GM21423 (cell line): ENCODE measurements around the gene ZNF318.

Source experiments
- ATAC-seq: cut with Tn5 transposase; IDR thresholded peaks from one replicate; pipeline ENCODE4 v1.9.1; 2021; ENCODE audit warnings: mild to moderate bottlenecking, moderate library complexity; ENCODE audit not compliant: unreplicated experiment

Gene ZNF318

DNA sequence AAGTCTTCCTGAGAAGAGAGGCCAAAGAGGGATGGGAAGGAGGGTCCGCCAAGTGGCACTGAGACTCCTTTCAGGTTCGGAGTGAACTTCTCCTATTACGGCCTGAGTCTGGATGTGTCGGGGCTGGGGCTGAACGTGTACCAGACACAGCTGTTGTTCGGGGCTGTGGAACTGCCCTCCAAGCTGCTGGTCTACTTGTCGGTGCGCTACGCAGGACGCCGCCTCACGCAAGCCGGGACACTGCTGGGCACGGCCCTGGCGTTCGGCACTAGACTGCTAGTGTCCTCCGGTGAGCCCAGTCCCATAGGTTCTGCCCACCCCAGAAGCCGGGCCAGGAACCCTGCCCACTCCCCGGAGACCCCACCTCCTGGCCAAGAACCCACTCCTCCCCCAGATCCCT, 67.3 kb downstream of the ZNF318 start:
- no peak for ATAC-seq

DNA sequence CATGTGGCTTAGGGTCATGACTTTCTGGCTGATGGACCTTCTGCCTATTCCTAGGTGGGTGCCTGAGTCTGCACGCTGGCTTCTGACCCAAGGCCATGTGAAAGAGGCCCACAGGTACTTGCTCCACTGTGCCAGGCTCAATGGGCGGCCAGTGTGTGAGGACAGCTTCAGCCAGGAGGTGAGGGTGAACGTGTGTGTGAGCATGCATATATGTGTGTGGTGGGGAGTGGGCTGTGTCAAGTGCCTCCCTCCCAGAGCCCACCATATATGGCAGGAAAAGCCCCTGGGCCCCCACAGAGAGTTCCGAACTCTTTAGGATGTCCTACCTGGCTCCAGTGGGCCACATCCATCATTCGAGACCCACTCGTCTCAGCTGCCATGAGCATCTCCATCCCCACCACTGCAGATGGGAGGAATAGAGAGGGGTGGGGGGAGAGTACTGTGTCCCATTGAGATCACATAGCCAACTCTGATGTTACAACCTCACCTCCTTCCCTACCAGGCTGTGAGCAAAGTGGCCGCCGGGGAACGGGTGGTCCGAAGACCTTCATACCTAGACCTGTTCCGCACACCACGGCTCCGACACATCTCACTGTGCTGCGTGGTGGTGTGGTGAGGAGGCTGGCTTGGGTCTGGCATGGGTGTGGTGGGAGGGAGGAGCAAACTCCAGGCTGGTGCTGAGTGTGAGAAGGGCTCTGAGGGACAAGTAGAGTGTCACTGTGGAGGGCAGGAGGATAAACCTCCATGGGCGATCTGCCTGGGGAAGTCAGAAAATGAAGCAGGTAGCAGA, 68.2 kb downstream of the ZNF318 start:
- no peak for ATAC-seq

DNA sequence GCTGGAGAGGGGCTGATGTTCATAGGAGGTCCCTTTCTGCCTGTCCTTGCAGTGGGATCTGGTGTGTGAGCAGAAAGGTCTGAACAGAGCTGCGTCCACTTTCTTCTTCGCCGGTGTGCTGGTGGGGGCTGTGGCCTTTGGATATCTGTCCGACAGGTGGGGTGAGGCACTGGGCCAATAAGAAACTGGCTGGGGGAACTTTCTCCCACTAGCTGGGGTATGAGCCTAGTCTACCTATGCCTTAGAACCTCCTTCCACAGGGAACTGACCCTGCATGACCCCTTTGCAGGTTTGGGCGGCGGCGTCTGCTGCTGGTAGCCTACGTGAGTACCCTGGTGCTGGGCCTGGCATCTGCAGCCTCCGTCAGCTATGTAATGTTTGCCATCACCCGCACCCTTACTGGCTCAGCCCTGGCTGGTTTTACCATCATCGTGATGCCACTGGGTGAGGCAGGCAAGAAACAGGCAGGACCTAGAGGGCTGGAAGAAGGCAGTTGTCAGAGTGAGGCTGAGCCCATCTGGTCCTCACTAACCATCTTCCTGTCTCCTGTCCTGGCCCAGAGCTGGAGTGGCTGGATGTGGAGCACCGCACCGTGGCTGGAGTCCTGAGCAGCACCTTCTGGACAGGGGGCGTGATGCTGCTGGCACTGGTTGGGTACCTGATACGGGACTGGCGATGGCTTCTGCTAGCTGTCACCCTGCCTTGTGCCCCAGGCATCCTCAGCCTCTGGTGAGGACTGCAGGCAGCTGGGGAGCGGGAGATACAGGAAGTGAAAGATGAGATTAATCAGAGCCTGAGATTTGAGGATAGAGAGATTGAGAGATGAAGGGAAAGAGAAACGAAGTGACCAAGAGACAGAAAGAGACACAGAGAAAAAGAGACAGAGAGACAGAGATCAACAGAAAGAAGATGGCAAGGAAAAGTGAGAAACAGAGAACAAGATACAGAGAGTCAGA, 69.8 kb downstream of the ZNF318 start:
- ATAC-seq, result no peak

DNA sequence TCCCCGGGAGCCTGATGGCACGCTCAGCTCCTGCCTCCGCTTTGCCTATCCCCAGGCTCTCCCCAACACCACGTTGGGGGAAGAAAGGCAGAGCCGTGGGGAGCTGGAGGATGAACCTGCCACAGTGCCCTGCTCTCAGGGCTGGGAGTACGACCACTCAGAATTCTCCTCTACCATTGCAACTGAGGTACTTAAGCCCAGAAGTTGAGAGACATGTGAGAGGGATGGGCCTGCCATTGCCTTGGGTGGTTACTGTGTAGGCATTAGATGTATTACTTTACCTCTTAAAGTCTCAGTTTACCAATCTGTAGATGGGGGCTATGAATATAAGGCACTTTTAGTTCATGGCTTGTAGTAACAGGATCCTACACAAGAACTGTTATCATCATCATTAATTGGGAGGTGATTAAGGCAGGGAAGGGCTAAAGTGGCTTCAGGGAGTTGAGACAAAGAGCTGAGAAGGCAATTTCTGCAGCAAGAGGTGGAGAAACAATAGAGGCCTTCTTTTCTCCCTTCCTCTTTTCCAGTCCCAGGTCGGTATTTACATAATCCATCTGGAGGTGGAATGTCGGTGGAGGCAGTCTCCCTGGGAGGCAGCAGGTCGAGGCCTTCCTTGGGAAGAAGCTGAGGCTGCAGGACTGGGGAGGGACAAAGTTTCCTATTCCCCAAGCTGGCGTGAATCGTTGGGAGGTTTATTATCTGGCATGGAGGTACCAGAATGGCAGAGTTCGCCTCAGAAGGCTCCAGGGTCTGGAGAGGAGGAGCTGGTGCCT, 70.7 kb downstream of the ZNF318 start:
- ATAC-seq, result no peak

DNA sequence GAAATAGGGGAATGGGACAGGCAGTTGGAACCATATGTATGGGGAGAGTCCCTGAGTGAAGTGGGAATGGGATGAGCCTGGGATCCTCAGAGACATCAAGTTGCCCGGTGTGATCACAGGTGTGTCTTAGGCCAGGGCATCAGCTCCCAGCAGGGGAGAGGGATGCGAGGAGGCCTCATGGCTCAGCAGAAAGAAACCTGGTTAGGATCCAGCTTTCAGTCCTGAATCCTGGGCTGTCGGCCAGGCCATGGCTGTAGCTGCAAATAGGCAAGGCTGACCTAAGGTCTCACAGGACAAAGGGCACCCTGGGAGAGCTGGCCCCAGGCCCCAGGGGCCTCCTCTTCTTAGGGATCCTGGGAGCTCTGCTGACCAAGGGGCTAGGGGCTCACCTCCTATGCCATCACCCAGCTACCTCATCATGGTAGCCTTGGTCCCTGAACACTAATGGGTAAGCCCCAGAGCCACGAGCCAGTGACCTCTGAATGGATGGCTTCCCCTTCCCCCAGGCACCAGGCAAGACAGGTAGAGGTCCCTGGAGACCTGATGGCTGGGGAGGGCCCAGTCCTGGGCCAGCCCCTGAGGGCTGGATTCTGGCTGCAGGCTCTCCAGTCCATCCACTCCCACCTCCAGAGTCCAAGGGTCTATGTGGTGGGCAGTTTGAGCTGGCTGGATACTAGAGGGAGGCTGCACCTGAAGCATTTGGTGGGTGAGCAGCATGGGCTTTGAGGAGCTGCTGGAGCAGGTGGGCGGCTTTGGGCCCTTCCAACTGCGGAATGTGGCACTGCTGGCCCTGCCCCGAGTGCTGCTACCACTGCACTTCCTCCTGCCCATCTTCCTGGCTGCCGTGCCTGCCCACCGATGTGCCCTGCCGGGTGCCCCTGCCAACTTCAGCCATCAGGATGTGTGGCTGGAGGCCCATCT, 71.5 kb downstream of the ZNF318 start, which contains the start of gene SLC22A7:
Gene SLC22A7, plus strand, starts transcription at position 617 of the 921 bp plus-strand sequence. Its CDS starts 99 bp downstream, at position 716.
- no peak for ATAC-seq

DNA sequence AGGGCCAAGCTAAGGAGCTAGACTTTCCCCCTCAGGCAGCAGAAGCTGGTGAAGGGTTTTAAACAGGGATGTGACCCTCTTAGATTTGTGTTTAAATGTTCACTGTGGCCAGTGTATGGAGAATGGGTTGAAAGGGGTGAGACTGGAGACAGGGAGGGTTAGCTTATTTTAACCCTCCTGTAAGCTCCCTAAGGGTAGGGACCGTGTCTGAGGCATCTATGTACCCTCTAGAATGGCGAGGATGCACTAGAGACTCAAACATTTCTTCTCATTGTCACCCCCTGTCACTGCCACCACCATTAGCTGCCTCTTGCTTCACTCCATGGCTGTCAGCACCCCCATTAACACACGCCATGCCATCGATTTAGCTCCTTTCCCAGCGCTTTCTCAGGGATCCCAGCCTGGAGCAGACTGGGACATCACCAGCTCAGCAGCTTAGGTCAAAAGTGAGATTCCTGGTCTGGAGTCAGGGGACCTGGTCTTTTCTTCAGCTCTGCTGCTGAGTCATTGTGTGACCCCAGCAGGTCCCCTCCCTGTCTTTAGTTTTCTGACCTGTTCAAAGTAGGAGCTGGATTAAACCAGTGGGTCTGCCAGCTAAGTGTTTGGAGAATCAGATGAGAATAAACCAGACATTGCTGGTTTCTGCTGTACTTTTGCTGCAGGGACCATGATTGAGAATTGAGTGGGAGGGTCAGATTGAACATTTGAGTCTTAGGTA, 72.5 kb downstream of the ZNF318 start:
- ATAC-seq, result no peak

DNA sequence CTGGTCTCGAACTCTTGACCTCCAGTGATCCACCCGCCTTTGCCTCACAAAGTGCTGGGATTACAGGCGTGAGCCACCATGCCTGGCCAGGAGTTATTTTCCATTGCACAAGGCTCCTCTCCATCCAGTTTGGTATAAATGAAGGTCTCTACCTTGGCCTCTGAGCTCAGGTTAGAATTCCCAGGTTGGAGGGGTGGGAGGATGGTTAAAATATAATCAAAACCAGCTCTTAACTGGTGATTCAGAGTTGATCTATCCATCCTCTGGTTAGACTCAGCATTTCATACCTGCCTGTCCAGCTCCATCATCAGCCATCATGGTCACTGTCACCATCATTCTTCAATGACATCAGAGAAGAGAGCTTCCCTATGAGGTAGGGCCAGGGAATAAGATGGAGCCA, 74.0 kb downstream of the ZNF318 start:
- no peak for ATAC-seq

DNA sequence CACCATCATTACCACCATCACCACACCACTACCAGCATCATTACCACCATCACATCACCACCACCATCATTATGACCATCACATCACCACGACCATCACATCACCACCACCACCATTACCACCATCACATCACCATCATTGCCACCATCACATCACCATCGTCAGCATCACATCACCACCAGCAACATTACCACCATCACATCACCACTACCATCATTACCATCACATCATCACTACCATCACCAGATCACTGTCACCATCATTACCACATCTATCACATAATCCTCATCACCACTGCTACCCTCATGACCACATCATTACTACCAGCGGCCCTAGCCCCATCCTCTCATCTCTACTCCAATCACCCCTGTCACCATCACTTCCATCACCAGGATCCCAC, 74.9 kb downstream of the ZNF318 start:
- no peak for ATAC-seq

DNA sequence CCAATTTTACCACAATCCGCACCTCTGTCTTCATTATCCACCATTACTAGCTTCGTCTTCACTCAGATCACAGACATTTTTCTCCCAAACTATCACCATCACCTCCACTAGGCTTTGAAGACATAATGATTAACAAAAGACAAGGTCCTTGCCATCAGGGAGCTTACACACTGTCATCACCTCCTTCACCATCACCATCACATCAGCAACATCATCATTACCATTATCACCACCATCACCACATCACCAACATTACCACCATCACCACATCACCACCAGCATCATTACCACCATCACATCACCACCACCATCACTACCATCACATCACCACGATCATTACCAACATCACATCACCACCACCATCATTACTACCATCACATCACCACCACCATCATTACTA, 75.7 kb downstream of the ZNF318 start:
- ATAC-seq, result no peak

DNA sequence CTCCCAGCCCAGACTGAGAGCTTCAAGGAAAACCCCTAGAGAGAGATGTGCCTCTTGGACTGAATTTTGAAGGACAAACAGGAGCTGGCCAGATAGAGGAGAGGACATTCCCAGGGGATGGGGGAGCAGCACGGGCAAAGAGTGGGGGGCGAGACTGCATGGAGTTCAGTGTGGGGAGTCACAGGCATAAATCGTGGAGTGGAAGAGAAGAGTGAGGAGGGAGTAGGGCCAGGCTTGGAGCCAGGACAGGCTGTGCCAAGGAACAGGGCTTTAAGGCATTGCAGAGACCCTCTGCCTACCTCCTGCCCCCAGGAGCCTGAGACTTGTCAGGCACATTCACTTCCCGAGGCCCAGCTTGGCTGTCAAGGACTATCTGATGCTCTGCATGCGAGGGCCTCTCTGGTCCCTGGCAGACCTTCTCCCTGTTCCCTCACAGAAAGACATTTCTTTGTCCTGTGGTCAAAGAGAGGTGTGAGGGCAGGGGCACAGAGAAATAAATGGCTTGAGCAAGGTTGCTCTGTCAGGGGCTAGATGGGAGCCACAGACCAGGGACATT, 76.6 kb downstream of the ZNF318 start:
- ATAC-seq, result no peak

DNA sequence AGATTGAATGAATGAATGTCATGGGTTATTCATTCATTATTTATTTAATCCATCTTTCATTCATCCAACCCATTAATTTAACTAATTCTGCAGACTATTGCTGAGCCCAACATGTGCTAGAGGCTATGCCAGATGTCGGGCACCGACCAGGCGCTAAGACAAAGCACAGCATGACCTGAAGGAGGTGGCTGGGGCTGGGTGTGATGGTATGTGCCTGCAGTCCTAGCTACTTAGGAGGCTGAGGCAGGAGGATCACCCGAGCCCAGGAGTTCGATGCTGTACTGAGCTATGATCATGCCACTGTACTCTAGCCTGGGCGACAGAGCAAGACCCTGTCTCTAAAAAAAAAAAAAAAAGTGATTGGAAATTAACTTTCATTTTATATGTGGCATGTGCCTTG, 77.1 kb downstream of the ZNF318 start:
- ATAC-seq, result no peak

DNA sequence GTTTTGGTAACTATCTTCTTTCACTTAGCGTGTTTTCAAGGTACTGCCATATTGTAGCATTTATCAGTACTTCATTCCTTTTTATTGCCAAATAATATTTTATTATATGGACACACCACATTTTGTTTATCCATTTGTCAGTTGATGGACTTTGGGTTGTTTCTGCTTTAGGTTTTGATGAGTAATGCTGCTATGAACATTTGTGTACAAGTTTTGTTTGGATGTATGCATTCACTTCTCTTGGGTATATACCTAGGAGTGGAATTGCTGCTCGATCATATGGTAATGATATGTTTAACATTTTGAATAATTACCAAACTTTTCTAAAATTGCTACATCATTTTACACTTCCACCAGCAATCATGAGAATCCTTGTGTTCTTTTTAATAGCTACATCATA, 77.7 kb downstream of the ZNF318 start:
- ATAC-seq, result no peak

DNA sequence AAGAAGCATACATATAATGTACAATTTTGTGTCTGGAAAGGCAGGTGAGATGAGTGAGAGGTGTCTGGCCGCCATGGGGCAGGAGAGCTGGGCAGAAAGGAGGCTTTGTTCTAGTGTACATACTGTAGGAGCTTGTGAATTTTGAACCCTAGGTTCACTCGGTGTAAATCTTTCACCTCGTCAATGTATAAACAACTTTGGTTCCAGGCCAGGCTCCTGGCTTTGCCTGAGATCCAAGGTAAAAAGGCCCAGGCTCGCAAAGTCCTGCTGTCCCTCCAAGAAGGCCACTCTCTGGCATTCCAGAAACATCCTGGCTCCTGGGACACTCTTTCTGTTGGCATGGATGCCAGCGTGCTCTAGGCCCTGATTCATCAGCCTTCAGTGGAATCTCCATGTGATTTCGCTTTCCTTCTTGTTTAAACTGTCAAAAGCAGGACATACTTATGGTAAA, 78.5 kb downstream of the ZNF318 start:
- ATAC-seq, result no peak

DNA sequence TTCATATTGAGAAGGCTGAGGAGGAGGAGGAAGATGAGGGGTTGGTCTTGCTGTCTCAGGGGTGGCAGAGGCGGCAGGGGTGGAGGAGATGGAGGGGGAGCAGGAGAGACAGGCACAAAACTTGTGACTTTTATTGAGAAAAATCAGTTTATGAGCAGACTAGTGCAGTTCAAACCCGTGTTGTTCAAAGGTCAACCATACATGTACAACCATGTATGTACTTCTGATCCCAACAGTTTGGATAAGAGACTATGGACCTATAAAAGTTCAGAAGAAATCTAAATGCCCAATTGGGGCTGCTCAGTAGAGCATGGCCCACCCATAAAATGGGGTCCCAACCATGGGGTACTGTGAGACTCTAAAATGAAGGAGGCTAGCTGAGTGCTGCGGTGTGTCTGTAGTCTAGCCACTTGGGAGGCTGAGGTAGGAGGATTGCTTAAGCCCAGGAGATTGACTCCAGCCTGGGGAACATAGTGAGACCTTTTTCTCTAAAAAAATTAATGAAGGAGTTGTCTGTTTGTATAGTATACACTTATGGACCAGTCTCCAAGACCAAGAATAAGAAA, 79.0 kb downstream of the ZNF318 start:
- no peak for ATAC-seq

DNA sequence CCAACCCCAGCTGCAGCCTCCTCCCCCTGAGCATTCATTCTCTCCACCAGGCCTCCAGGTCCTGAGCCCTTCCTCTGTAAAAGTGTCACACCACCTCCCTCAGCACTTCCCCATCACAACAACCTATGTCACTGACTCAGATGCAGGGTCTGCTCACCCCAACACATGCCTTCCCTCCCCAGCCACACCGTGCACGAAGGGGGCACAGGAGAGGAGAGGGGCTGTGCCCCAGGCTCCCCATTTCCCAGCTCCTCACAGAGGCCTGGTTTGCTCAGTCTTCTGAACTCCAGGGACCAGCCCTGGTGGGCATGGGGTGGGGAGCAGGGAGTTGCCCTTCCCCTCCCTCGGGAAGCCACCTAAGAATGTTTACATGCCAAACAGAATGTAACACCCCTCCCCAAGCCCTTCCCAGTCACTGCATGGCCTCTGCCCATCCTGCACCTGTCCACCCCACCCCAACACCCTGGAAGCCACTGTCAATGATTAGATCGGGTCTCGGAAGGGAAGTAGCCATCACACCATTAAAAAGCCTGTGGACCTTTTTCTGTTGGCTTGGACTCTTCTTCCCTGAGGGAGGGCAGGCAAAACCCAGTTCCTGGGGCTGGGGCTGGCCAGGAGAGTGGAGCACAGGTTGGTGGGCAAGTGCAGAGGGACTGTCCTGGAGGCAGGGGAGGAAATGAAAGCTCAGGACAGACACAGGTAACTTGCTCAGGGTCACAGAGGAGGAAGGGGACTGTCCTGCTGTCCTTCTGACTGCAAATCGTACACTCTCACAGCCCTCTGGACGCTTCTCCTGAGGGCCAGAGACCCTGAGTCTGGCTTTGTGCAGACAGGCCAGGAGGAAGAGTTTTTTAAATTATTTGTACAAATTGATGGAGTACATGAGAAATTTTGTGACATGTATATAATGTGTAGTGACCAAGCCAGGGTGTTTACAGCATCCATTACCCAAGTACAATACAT, 81.4 kb downstream of the ZNF318 start:
- no peak for ATAC-seq

DNA sequence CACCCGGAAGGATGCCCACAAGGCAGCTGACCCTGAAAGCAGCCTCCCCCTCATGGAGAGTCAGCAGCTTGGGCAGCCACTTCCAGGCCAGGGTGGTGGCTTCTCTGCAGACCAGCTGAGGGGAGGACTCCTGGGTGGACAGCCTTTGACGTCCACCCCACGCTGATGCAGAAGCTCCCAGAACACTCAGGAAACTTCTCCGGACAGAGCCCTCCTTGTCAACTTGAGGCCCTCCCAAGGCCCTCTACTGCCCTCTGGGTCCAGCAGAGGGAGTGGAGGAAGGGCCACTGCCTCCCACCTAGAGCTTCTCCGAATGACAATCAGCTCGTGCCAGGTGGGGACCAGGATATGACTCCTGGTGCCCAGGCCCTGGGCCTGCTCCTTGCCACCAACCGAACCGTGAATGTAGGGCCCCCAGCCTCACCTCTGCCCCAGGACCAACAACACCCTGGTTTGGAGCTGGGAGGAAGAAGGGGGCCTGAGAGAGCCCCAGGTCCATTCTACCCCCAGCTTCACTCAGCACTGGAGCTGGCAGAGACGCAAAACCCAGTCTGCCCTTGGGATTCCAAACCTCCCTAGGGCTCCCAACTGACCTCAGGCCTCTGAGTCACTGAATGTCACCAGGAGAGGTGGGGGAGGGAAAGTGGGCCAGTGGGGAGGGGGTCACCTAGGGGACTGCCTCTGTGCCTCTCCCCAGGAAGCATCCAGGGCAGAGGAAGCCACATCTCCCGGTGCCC, 82.3 kb downstream of the ZNF318 start:
- ATAC-seq, result no peak

DNA sequence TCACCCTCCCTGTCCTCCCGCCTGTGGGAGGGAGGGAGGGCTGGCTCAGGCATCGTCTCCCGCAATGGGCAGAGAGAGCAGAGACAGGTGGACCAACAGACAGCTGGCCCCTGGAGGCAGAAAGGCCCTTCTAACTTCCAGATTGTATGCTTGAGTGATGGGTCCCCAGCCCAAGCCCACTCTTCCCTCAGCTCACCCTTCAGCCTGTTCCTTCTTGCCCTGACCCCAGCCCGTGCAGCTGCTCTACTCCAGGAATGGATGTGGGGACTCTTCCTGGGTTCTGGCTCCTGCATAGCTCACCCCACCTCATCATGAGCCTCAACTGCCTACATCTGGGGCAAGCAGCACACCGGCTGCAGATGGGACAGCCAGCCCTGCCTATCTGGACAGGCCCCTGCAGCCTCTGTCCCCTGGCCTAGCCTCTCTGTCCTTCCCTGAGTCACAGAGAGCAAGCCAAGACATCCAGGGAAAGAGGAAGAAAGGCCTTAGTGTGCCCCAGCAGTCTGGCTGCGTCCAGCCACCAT, 82.9 kb downstream of the ZNF318 start:
- no peak for ATAC-seq
